GM21515 (cell line): ENCODE results near the gene PDGFB.

Experiments used
- ATAC-seq: cut with Tn5 transposase; IDR thresholded peaks from one replicate; pipeline ENCODE4 v1.9.1; 2021; ENCODE audit not compliant: unreplicated experiment

PDGFB gene

DNA sequence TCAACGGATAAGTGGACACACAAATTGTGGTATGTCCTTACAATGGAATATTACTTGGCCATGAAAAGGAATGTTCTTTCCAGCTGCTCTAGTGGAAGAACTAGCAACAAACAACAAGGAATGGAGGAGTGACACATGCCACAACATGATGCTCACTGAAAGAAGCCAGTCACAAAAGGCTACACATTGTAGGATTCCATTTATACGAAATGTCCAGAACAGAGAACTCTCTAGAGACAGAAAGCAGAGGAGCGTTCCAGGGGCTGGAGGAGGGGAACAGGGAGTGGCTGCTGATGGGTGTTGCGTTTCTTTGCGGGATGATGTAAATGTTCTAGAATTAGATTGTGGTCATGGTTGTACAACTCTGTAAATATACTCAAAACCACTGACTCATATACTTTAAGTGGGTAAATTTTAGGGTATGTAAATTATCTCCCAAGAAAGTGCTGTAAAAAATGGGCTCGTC, 32.4 kb upstream of the PDGFB start:
- no peak for ATAC-seq

DNA sequence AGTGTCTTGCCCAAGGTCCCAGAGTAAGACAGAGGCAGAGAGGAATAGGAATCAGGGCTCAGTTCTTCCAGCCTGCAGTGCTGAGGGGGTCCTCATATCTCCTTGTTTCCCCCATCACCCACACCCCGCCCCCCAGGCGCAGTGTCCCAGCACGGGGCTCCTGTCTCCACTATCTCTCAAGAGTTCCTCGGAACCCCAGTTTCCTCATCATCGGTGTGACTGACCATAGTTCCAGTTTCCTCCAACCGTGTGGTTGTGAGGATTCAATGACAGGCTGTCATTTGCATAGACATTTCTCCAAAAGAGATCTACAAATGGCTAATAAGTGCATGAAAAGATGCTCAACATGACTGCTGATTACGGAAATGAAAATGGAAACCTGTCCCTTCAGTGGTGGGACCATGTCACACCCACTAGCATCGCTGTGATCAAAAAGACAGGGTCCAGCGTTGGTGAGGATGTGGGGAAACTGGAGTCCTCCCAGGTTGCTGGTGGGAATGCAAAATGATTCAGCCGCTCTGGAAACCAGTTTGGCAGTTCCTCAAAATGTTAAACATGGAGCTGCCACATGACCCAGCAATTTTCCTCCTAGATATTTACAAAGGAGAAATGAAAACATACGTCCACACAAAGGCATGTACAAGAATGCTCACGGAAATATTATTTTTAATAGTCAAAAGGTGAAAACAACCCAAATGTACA, 31.8 kb upstream of the PDGFB start:
- no peak for ATAC-seq

DNA sequence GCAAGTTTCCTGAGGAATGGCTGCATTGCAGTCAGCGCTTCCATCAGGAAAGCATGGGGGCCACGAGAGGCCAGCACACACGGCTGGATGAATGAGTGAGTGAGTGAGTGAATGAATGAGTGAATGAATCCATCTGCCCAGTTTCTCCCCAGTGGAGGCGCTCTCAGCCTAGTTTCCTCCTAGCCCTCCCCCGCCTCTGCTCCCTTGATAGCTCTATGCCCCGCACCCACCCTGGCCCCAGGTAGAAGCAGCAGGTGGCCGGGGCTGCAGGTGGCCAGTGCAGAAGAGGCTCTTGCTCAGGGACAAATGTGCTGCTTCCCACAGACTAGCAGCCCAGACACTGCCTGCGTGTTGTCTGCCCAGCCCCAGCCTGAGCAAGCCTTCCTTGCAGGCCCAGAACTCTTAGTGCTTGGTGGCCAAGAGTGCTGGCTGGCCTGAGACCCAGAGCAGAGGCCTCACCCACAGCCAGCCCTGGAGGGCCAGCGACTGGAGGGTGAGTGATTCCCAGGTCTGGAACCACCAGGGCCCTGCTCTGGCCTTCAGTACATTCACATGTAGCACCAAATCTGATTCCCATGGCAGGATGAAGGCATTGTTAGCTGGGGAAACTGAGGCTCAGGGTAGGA, 31.1 kb upstream of the PDGFB start:
- no peak for ATAC-seq

DNA sequence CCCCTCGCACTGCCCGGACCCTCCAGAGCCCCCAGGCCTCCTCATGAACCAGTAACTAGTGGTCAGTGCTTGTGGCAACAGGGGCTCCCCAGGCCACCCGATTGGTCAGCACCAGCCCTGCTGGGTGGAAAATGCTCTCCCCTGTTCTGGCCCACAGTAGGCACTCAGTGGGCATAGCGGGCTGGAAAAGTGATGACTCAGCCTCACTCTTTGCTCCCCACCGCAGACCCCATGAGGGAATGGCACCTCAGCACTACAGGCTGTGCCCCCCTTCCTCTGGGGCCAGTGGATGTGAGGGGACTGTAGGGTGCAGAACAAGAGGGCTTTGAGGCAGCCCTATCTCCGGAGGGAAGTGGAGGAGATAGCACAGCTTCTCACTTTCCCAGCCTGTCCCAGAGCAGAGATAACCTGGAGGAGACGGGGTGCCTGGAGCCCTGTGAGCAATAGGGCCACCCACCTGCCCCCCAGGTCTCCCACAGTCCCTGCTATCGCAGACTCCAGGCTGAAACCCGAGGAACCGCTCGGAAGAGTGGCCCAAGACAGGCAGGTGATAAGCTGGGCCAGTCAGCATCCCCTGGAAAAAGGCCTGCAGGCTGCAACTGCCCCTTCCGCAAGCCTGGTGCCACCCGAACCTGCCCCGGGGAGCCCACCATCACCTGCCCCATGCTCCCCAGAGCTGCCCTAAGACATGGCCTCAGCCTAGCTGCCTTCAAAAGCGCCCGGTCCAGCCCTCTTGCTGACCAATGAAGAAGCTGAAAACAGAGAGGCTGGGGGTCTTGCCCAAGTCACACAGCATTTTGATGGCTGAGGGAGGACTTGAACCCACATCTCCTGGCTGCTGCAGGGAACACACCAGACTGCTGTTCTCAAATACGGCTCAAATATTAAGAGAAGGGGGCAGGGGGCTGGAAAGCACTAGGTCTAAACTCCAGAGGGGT, 29.4 kb upstream of the PDGFB start:
- no peak for ATAC-seq

DNA sequence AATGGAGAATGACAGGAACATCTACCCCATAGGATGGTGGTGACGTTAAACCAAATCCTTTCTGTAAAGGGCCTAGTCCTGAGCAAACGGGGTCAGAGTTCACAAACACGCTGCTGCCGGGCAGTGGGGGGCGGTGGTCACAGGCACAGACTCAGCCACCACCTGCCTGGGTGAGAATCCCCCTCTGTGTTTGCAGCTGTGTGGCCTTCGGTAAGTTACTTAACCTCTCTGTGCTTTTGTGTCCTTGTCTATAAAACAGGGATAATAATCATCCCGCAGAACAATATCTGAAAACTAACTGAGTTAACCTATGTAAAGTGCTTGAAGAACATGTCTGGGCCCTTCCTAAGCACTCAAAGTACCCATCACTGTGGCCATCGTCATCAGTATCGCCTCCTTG, 26.0 kb upstream of the PDGFB start:
- ATAC-seq: no peak

DNA sequence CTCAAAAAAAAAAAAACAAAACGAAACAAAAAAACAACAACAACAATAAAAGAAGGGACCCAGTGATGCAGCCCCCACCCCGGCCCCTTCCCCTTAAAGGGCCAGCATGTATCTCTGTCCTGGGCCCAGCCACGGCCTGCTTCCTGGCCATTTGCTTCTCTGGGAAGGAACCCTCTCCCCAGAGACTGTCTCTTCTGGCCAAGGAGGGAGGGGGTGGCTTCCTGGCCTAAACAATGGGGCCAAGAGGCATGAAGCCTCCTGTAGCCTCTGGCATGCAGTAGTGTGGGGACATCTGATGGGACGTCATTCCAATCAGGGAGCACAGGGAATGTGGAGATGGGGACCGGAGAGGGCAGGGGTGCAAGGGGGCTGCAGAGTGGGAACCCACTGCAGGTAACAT, 25.5 kb upstream of the PDGFB start:
- ATAC-seq: no peak

DNA sequence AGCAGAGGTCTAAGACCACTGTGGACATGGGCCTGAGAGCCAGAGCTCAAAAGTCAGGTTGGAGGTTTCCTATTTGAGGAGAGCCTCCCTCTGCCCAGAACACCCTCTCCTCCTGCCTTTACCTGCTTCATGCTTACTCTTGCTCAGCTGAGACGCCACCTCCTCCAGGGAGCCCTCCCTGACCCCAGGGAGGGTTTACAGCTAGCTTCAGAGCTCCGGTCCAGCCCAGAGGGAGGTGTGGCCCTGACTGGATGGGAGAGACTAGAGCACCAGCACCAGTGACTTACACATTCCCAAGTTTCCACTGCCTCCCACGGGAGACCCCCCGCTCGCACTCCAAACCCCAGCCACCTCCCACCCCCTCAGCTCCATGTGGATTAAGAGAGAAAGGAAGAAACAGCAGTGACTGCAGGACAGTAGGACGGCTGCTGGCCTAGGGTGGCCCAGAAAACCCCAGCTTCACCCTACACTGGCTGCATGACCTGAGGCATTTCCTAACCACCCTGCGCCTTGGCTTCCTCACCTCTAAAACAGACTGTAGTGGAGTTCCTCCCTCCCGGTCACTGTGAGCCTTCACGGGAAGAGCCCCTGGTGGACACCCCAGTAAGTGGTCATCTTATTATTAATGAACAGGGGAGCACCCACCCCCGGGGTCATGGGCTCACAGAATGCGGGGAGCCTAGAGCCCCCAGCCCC, 24.5 kb upstream of the PDGFB start:
- no peak for ATAC-seq

DNA sequence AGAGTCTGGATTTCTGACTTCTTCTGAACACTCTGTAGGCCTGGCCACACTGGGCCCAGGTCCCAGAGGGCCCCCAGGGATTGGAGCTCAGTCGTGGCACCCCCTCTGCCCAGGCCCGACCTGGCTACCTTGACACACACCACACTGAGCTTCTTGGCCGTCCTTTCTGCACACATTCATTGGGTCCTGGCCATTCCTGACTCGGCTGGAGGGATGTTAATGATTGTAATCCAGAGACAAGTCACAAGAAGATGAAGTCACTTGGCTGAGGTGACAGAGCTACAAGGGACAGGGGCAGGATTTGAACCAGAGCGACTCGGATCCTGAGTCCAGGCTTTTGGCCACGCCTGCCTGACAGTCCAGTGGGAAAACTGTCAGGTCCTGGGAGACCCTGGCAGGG, 23.9 kb upstream of the PDGFB start:
- ATAC-seq: no peak

DNA sequence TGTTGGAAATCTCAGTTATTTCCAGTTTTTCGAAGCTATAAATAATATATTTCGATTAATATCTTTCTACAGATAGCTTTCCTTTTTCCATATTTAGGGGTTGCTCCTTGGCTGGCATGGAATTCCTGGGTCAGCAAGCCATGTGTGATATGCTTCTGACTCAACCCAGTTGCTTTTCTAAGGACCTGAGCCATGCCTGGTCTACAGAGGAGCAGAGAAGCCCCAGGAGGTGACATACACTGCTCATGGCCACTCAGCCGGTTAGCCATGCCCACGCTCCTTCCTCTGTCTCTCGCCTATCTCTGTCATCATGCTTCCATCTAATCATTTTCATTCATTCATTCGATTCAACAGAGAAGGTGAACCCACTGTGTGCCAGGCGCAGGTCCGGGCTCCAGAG, 23.2 kb upstream of the PDGFB start:
- ATAC-seq: no peak

DNA sequence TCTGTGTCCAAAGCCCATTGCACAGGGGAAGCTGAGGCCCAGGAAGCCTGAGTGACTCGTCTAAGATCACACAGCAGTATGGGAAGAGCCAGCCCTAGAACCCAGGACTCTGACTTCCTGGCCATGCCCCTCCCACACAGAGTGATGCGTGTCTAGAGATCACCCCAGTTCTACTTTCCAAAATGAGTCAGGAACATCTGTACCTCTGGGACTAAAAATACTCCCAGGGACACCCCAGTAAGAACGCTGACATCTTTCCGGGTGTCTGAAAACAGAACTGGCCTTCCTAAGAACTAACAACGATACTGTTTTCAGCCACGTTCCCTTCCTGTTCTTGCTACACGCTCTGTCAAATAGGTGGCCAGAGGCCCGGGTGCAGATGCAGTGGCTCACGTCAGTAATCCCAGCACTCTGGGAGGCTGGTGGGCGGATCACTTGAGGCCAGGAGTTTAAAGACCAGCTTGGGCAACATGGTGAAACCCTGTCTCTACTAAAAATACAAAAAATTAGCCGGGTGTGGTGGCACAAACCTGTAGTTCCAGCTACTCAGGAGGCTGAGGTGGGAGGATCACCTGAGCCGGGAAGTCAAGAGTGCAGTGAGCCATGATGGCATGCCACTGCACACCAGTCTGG, 21.7 kb upstream of the PDGFB start:
- ATAC-seq: peak; percentile 64

DNA sequence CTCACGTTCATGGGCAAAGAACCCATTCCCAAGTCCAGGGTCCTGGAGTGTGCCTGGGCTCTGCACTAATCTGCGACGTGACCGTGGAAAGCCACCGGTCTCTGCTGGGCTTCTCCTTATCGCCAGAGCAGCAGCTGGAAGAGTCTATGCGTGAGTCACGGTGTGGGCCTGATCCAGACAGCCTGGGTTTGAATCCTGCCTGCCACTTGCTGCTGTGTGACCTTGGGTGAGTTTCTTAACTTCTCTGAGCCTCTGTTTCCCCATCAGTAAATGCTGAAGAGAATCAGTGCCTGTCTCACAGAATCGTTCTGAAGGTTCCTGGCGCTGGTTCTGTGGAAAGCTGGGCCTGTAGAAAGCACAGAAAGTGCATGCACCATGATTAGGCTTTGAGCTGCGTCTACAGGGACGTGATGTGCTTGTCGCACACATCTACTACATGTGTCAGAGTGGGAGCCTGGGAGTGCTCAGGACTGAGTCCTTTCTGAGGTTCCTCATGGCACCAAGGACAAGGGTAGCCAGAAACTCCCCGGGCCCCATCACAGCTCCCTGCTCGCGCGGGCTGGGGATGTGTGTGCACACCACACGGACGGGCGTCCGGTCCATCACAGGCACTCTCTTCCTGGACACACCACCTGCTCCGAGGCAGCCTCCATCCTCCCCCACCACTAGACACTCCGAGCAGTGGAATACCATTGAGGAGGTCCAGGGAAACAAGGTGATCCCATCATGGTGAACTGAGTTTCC, 20.5 kb upstream of the PDGFB start:
- no peak for ATAC-seq

DNA sequence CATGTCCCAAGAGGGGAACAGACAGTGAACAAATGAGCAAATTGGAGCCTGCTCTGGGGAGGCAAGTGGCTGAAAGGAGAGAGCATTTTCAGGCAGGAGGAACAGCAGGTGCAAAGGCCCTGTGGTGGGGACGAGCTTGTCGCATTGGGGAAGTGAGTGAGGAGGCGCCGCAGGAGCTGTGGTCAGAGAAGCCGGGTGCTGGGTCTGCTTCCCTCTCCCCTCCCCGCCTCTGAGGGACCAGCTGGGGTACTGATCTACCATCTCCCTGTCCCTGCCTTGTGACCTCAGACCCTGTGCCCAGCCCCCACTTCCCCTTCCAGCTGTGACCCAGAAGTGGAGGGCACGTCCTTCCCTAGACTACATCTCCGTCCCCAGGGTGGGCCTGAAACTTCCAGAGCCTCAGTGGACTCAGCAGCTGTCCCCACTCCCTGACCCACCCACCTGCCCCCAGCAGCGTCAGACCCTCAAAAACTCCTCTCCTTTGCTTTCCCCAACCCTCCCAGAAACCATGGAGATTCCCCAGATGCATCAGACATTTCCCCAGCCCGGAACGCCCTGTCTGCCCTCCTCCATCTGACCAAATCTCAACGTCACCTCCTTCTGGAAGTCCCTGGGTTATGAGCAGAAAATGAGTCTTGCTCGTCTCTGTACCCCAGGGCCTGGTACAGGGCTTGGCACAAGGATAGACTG, 19.7 kb upstream of the PDGFB start:
- ATAC-seq: no peak

DNA sequence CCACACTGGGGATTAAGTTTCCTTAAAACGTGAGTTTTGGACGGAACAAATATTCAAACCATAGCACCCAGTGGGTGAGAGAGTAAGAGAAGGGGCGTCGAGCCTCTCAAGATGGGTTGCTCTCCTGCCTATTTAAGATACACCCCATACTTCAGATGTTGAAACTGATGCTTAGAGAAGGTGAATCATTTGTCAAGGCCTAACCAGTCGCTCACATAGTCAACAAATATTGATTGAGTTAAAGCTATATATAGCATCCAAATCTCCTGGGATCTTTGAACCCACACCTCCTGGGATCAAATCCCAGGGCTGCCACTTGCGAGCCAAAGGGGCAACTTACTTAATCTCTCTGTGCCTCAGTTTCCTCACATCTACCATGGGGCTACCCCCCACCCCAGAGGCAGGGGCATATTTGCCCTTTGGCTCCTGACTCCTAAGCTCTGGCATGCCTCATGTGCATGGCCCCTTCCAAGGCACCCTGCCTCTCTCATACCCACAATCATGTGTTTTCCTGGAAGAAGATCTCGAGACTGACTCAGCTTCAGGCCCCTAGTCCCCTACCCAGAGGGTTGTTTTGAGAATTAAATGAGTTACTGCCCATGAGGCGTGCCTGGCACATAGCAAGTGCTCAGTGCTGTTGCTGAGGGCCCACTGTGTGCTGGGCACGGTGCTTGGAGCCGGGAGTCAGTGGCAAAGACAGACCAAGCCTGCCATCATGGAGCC, 19.0 kb upstream of the PDGFB start:
- no peak for ATAC-seq

DNA sequence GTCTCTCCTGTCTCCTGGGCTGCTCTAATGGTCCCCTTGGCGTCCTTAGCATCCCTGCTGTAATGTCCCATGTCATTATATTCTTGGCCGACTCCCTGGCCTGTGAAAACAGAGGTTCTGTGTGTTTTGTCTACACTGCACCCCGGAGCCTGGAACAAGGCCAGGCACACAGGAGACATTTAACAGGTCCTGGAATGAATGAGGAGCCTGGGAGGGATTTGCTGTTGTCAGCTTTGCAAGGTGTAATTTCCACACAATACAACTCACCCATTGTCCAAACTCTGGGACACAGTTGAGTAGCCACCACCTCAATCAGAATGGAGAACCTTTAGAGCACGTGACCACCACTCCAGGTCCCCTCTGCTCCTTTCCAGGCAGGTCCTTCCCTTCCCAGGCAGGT, 14.9 kb upstream of the PDGFB start:
- no peak for ATAC-seq

DNA sequence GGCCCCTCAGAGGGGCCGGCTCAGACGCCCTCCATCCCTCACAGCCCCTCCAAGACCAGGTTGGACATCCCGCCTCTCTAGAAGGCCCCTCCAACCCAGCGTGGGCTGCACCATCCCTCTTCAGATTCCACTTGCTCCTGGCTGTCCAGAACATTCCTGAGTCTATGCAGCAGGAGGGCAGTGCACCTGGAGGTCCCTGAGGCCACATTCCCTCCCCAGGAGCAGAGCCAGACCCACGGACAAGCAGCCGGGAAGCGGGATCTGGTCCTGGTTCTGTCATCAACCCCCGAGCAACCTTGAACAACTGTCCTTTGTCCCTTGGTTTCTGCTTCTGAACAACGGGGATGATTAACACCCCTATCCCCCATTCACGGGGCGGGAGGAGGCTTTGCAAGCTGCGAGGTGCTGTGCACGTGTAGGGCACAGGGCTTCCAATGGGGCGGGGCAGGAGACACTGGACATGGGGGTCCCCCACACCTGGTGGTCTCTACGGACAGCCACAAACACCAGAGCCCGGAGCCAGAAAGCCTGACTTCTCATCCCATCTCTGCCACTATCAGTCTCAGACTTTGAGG, 13.2 kb upstream of the PDGFB start:
- ATAC-seq: no peak

DNA sequence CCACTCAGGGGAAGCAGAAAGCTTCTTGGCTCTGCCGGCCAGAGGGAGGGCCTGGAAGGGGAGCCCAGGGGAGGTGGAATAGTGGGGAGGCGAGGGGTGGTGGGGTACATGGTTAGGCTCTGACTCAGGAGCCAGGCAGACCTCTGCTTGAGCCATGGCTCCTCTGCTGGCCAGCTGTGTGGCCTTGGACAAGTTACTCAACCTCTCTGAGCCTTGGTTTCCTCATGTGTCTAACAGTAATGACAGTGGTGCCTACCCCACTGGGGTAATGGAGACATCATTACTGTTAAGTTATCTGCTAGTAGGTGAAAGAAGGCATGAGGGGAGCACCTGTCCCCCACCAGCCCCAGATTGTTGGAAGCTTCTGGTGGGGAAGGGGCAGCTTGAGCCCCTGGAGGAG, 12.2 kb upstream of the PDGFB start:
- ATAC-seq: no peak

DNA sequence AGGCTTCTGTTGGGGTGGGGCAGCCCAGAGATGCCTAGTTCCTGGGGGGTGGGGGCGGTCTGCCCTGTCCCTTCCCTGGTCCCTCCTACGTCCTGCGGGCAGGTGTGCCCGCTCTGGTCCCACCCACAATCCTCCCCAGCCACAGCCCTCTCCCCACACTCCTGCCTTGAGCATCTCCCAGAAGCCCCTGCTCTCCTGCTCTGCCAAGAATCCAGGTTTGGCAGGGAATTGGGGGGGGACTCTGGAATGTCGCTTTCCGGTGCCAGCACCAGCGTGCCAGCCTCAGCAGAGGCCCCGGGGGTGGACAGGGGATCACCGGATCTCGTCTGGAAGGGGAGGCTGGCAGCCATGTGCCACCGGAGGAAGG, 11.4 kb upstream of the PDGFB start:
- no peak for ATAC-seq

DNA sequence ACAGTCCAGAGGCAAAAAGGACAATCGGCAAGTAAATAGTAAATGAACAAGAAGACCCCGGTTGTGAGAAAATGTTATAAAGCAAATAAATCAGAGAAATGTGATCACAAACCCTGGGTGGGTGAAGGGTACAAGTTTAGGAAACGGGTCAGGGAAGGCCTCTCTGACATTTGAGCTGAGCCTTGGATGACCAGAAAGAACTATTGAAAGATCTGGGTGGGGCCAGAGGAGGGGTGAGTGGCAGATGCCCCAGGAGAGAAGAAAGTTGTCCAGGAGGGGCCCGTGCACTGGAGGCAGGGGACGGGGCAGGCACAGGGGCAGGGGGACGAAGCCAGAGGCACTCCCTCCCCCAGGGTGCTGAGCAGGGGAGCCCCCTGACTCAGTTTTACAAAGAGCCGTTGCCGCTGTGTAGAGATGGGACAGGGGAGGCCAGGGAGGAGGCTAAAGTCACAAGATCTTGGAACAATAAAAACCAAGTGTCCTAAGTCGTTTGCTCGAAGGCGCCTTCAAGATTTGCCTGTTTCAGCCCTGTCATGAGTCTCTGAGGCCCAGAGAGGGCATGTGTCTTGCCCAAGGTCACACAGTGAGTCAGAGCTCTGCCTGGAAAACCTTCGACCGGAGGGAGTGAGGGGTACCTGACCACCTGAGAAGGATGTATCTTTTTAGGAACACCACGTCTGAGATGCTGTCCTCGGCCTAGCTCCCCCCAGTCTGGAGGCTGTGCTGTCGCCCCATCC, 10.8 kb upstream of the PDGFB start:
- no peak for ATAC-seq
